AG08395 (cell line): Measurements from ENCODE around the gene IRAK2.
A peak's percentile ranks its signal among the peaks of the same experiment; 100 is the strongest.
"Not testable (repeated sequence)": the region's sequence is repeated elsewhere in the genome, so short reads cannot be mapped to it uniquely, and the experiment has no call there.

Source experiments
- DNase-seq: peaks from one replicate; pipeline ENCODE4 v3.0.0; 2012; ENCODE audit warnings: mixed read lengths, low spot score

Gene IRAK2

DNA sequence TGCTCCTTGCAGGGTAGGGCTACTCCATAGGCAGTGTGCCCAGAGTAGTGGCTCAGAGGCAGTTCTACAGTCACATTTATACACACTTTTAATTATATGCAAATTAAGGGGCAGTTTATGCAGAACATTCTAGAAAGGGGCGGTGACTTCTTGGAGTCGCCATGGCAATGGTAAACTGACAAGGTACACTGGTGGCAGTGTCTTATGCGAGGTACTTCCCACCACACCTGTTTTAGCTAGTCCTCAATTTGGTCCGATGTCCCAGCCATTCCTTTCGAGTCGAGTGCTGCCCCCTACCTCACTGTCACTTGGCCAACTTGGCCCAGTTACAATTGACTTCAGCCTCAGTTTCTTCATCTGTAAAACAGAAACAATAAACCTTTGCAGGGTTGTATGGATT lies 3.8 kb upstream of the IRAK2 start:
- no peak for DNase-seq

DNA sequence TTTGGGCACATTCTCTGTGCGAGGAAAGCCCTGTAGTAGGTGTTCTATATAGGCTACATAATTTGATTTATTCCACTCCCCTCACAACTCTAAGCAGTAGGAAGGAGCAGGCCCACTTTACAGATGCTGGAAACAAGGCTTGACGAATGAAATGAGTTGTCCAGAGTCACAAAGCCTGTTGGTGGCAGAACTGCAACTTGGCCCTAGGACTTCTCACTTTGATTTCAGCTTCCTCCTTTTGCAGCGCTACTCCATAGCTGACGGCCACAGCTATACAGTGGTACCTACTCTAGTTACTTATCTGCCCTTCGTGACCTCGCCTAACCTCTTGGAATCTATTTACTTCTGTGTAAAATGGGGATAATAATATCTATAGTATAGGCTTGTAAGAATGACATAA lies 2.5 kb upstream of the IRAK2 start:
- DNase-seq = no peak

DNA sequence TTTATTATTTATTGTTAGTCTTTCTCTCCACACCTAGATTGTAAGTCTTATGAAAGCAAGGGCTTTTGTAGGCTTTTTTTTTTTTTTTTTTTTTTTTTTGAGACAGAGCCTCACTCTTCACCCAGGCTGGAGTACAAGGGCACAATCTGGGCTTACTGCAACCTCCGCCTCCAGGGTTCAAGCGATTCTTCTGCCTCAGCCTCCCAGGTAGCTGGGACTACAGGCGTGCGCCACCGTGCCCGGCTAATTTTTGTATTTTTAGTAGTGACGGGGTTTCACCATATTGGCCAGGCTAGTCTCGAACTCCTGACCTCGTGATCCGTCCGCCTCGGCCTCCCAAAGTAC lies 546 bp upstream of the IRAK2 start:
- DNase-seq = not testable (repeated sequence)

DNA sequence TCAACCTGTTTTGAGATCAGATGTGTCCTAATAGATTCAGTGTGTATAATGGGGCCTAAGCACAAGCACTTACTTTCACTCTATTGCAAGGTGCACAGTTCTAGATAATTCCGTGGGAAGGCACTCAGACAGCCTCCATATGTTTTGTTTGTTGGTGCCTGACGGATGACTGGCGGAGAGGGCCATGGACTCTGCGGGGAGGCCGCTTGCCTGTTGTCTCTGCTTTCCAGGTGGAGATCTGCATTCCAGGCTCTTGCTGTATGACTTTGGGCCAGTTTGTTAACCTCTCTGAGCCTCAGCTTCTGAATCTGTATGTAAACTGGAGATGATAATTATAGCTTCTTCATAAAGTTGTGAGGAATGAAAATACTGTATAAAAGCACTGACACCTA lies 1.5 kb downstream of the IRAK2 start:
- no peak for DNase-seq

- no peak for DNase-seq
Measured at GRCh38 chr3:10169000-10169496, 4.3 kb downstream of the IRAK2 start.

GRCh38 chr3:10170915-10171478 lies 6.3 kb downstream of the IRAK2 start:
- DNase-seq = no peak

DNA sequence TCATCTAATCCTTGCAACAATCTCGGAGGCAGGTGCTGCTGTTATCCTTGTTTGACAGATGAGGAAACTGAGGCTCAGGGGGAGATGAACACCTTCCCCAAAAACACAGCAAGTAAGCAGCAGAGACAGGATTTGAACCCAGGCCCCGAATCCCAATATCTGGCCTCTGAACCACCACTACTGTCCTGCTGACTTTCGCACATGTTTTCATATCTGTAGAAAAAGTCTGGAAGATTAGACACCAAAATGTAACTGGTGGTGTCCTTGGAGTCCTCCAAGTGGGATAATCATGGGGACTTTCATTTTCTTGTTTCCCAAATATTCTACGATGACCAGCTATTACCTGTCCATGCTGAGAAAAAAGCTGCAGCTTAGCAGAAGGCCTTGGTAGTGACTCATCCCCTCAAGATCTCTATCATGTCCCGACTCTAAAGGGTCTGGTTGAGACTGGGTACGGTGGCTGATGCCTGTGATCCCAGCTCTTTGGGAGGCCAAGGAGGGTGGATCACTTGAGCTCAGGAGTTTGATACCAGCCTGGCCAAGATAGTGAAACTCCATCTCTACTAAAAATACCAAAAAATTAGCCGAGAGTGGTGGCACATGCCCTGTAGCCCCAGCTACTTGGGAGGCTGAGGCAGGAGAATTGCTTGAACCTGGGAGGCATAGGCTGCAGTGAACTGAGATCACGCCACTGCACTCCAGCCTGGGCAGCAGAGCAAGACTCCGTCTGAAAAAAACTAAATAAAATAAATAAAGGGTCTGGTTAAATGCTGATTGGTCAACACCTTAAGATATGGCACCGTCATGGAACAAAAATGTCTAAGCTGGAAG lies 8.6 kb downstream of the IRAK2 start:
- DNase-seq = no peak

- DNase-seq = peak; percentile 93
Measured at GRCh38 chr3:10173926-10174435, 9.3 kb downstream of the IRAK2 start.

DNA sequence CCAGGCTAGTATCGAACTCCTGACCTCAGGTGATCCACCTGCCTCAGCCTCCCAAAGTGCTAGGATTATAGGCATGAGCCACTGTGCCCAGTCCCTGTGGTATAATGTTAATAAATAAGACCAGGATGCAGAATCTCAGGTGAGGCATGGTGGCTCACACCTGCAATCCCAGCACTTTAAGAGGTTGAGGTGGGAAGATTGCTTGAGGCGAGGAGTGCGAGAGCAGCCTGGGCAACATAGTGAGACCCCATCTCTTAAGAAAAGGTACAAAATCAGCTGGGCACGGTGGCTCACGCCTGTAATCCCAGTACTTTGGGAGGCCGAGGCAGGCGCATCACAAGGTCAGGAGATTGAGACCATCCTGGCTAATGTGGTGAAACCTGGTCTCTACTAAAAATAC lies 10.6 kb downstream of the IRAK2 start:
- not testable (repeated sequence) for DNase-seq

DNA sequence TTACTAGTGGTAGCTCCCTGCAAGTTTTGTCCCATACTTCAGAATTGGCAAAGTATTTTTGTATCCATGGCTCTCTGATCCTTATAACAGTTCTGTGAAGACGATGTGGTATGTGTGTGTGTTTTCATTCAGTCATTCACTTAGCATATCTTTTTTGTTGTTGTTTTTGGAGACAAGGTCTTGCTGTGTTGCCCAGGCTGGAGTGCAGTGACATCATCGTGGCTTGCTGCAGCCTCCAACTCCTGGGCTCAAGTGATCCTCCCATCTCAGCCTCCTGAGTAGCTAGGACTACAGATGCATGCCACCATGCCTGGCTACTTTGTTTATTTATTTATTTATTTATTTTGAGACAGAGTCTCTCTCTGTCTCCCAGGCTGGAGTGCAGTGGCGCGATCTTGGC lies 11.4 kb downstream of the IRAK2 start:
- DNase-seq = not testable (repeated sequence)

- no peak for DNase-seq
Measured at GRCh38 chr3:10177737-10178136, 13.0 kb downstream of the IRAK2 start.

- DNase-seq = no peak
Measured at GRCh38 chr3:10178892-10179291, 14.2 kb downstream of the IRAK2 start.

GRCh38 chr3:10180289-10180688 lies 15.6 kb downstream of the IRAK2 start:
- DNase-seq = no peak

DNA sequence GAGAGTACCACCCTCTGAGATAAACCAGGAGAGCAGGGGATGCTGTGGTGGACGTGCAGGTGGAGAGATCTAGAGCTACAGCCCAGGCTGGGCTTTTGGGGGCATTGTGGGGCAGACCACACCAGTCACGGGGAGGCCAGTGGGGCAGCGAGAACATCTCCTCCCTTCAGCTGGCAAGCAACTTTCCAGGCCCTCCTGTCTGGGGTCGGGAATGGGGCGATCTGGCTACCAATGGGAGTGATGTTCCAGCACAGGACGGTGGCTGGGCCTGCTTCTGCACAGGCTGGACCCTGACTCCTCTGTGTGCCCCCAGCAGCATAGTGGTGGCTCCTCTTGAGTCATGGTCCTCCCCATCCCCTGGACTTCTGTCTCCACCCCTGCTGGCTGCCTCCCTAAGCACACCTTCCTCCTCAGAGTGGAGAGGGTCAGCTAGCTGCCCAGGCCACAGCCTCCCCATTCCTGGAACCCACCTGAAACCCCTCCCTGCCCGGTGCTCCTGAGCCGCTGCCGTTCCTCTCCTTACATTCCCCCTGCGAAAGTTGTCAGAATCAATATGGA lies 16.1 kb downstream of the IRAK2 start:
- DNase-seq = no peak

- no peak for DNase-seq
Measured at GRCh38 chr3:10182950-10183349, 18.2 kb downstream of the IRAK2 start.

GRCh38 chr3:10184250-10184649 lies 19.5 kb downstream of the IRAK2 start:
- no peak for DNase-seq

- DNase-seq = no peak
Measured at GRCh38 chr3:10185804-10186762, 21.4 kb downstream of the IRAK2 start.

- DNase-seq = no peak
Measured at GRCh38 chr3:10187290-10187876, 22.7 kb downstream of the IRAK2 start.

GRCh38 chr3:10187944-10188343 lies 23.2 kb downstream of the IRAK2 start:
- DNase-seq = no peak

DNA sequence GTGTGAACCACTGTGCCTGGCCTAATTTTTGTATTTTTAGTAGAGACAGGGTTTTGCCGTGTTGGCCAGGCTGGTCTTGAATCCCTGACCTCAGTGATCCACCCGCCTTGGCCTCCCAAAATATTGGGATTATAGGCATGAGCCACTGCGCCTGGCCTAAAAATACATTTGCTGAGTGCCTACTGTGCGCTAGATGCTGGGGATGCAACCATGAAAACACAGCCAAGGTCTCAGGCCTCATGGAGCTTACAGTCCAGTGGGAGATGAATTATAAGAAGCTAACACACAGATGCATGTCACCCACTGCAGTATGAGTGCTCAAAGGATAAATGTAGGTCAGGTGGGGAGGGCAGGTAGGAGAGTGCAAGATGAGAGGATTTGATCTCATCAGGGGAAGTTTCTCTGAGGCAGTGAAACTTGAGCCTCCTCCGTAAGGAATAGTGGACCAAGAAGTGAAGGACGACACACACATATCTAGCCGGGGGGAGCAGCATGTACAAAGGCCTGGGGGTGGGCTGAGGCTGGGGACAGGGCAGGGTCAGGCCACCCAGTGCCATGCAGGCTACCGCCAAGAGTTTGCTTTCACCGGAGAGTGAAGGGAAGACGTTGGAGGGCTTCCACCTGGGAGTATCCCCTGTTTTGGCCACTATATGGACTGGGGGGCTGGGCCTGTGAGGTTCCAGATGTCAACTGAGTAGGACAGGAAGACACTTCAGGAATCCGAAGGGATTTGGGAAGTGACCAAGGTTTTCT lies 24.3 kb downstream of the IRAK2 start:
- no peak for DNase-seq
